BE2C (cell line): Measurements from ENCODE around the gene CAMK2D.

Experiments
- DNase-seq: peaks from one replicate; pipeline ENCODE4 v3.0.0-alpha.2; 2020
- H3K27me3 ChIP-seq: fragments of 250-450 bp; sonication (Bioruptor Pico); 2 replicates; pipeline ENCODE4 v1.5.1; 2020; ENCODE audit warnings: mild to moderate bottlenecking
- H3K36me3 ChIP-seq: fragments of 250-450 bp; sonication (Bioruptor Pico); 2 replicates; pipeline ENCODE4 v1.5.1; 2020; ENCODE audit warnings: mild to moderate bottlenecking
- H3K4me1 ChIP-seq: fragments of 250-450 bp; sonication (Bioruptor Pico); 2 replicates; pipeline ENCODE4 v1.5.1; 2020
- H3K4me3 ChIP-seq: 2 replicates; pipeline ENCODE4 v1.5.1; 2011; ENCODE audit warnings: low read depth, low read length
- H3K9me3 ChIP-seq: fragments of 250-450 bp; sonication (Bioruptor Pico); 2 replicates; pipeline ENCODE4 v1.5.1; 2020
- TF ChIP-seq, protein P1 (sequence below): IDR thresholded peaks from 2 replicates; pipeline ENCODE4 v1.5.1; 2012; ENCODE audit warnings: mild to moderate bottlenecking, low read depth, low read length

CAMK2D gene

GRCh38 chr4:113495790-113496189 is 265.7 kb downstream of the CAMK2D start:
- no peaks in the 10 kb centered on the region for H3K36me3 ChIP-seq
- H3K27me3 ChIP-seq, result no peaks in the 10 kb centered on the region
- H3K4me3 ChIP-seq, result no peak overlapping the region
- no peaks in the 10 kb centered on the region for H3K4me1 ChIP-seq
- TF ChIP-seq, protein P1, sequence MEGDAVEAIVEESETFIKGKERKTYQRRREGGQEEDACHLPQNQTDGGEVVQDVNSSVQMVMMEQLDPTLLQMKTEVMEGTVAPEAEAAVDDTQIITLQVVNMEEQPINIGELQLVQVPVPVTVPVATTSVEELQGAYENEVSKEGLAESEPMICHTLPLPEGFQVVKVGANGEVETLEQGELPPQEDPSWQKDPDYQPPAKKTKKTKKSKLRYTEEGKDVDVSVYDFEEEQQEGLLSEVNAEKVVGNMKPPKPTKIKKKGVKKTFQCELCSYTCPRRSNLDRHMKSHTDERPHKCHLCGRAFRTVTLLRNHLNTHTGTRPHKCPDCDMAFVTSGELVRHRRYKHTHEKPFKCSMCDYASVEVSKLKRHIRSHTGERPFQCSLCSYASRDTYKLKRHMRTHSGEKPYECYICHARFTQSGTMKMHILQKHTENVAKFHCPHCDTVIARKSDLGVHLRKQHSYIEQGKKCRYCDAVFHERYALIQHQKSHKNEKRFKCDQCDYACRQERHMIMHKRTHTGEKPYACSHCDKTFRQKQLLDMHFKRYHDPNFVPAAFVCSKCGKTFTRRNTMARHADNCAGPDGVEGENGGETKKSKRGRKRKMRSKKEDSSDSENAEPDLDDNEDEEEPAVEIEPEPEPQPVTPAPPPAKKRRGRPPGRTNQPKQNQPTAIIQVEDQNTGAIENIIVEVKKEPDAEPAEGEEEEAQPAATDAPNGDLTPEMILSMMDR, result no peak
- no peaks in the 10 kb centered on the region for H3K9me3 ChIP-seq
- no peak for DNase-seq

- H3K9me3 ChIP-seq, result no peaks in the 10 kb centered on the region
- H3K36me3 ChIP-seq, result no peaks in the 10 kb centered on the region
- H3K27me3 ChIP-seq, result no peaks in the 10 kb centered on the region
- no peaks in the 10 kb centered on the region for H3K4me1 ChIP-seq
- TF ChIP-seq, protein P1, result no peak
- no peak for DNase-seq
- H3K4me3 ChIP-seq, result no peak overlapping the region
These were observed 278.4 kb downstream of the CAMK2D start for GRCh38 chr4:113483131-113483530.

DNA sequence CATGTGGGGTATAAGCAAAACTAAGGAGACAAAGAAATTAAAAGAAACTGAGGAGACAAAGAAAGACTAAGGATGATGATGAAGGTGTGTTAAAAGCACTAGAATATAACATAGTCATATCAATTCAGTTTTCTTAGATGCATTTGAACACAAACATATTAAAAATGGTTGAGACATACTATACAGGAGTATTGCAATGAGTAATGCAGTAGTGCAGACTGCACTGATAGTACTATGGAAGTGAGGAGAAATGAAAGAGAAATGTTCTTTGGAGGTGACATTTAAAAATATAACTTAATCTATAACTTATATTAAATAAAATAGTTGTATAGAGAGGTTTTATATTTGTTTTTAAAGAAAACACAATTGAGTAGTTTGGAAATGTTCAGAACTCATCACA is 279.2 kb downstream of the CAMK2D start:
- Histone ChIP-seq H3K4me1 (no peaks in the 10 kb centered on the region), H3K9me3 (no peaks in the 10 kb centered on the region), H3K36me3 (no peaks in the 10 kb centered on the region), H3K27me3 (no peaks in the 10 kb centered on the region), H3K4me3 (no peak overlapping the region)
- DNase-seq, result no peak
- TF ChIP-seq, protein P1, result no peak

GRCh38 chr4:113481820-113482219 is 279.7 kb downstream of the CAMK2D start:
- Histone ChIP-seq H3K4me1 (no peaks in the 10 kb centered on the region), H3K36me3 (no peaks in the 10 kb centered on the region), H3K27me3 (no peaks in the 10 kb centered on the region), H3K9me3 (no peaks in the 10 kb centered on the region), H3K4me3 (no peak overlapping the region)
- TF ChIP-seq, protein P1, result no peak
- no peak for DNase-seq

DNA sequence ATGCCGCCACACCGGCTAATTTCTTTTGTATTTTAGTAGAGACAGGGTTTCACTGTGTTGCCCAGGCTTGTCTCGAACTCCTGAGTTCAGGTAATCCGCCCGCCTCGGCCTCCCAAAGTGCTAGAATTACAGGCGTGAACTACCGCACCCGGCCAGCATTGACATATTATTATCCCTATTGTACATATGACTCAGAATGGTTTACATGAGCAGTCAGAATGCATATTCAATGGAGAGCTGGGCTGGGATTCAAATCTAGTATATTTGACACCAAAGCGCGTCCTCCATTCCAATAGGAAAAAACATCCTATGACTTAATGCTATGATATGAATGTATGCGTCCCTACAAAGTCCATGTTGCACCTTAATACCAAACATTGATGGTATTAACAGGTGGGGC is 281.4 kb downstream of the CAMK2D start:
- DNase-seq, result no peak
- no peak overlapping the region for H3K4me3 ChIP-seq
- H3K4me1 ChIP-seq, result no peaks in the 10 kb centered on the region
- no peaks in the 10 kb centered on the region for H3K36me3 ChIP-seq
- no peaks in the 10 kb centered on the region for H3K27me3 ChIP-seq
- TF ChIP-seq, protein P1, result no peak
- H3K9me3 ChIP-seq, result no peaks in the 10 kb centered on the region

DNA sequence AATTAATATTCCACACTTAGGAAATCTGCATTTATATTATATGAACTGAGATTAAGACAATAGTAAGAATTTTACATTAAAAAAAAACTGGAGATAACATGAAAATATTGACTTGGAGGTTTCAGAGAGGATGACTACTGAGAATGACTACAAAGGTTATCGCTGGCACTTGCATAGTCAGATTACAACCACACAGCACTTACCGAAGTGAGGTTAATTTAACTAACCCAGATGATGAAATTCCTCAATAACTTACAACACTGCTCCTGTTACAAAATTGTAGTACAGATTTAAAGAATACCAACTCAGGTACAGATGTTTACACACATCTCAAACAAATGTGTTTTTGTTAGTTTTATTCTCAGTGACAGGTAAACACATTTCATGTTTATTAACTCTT is 283.5 kb downstream of the CAMK2D start:
- Histone ChIP-seq H3K4me3 (no peak overlapping the region), H3K27me3 (no peaks in the 10 kb centered on the region), H3K36me3 (no peaks in the 10 kb centered on the region), H3K9me3 (no peaks in the 10 kb centered on the region), H3K4me1 (no peaks in the 10 kb centered on the region)
- TF ChIP-seq, protein P1, result no peak
- DNase-seq, result no peak
